ENCODE results near the gene SEMA5B.

DNA sequence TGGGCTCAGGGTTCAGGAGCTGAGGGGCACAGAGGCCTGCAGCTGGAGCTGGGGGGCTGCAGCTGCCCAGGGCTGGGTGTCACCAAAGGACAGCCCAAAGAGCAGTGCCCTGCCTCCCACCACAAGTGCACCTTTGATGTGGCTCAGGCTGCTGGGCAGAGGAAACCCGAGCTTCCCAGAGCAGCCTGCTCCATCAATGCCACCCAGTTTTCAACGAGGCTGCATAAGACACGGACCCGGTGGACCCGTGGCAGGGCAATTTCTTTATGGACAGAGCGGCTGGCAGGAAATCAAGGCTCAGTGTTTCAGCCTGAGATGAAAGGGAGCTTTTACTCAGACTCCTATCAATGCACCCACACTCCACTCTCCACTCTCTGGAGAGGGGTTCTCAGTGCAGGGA lies 18.7 kb downstream of the SEMA5B start:
- no peak for TF ChIP-seq POLR2AphosphoS5 (IDR thresholded peaks at IDR 0.05; ENCODE audit: low read depth, low read length)
- TF ChIP-seq, protein P1, sequence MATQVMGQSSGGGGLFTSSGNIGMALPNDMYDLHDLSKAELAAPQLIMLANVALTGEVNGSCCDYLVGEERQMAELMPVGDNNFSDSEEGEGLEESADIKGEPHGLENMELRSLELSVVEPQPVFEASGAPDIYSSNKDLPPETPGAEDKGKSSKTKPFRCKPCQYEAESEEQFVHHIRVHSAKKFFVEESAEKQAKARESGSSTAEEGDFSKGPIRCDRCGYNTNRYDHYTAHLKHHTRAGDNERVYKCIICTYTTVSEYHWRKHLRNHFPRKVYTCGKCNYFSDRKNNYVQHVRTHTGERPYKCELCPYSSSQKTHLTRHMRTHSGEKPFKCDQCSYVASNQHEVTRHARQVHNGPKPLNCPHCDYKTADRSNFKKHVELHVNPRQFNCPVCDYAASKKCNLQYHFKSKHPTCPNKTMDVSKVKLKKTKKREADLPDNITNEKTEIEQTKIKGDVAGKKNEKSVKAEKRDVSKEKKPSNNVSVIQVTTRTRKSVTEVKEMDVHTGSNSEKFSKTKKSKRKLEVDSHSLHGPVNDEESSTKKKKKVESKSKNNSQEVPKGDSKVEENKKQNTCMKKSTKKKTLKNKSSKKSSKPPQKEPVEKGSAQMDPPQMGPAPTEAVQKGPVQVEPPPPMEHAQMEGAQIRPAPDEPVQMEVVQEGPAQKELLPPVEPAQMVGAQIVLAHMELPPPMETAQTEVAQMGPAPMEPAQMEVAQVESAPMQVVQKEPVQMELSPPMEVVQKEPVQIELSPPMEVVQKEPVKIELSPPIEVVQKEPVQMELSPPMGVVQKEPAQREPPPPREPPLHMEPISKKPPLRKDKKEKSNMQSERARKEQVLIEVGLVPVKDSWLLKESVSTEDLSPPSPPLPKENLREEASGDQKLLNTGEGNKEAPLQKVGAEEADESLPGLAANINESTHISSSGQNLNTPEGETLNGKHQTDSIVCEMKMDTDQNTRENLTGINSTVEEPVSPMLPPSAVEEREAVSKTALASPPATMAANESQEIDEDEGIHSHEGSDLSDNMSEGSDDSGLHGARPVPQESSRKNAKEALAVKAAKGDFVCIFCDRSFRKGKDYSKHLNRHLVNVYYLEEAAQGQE (IDR thresholded peaks at IDR 0.05; ENCODE audit: insufficient read depth in 1 of 2, low read depth in 2 of 2, low read length in 2 of 2), result no peak

All from PFSK-1 (cell line).